IMR-90 (cell line): ENCODE results near the gene CNST. TPM values are rescaled to one million over a fixed set of nuclear protein-coding genes. Genes with fewer than 3 reads are reported as not detected.

ENCODE experiments used
- ATAC-seq: fragments of 200-7000 bp; cut with Tn5 transposase; 2 replicates; pipeline ENCODE4 v1.9.1; 2020; ENCODE audit warnings: low read depth, mild to moderate bottlenecking, moderate library complexity
- BruUV-seq: library from RNA; stranded (reverse); fragments of 400-500 nt; replicated peaks from 2 replicates; lab custom pipeline; 2021; lab: Mats Ljungman, UMichigan
- CTCF ChIA-PET: fragments of 300-600 bp; formaldehyde crosslinking; extraction: SDS; loops from one replicate; lab custom pipeline; 2021; ENCODE audit warnings: antibody characterized with exemption; lab: Yijun Ruan, JAX
- POLR2A ChIA-PET: fragments of 300-600 bp; sonication (Branson Sonifier 250); formaldehyde crosslinking; loops from one replicate; lab custom pipeline; 2022; ENCODE audit warnings: antibody characterized with exemption; ENCODE audit not compliant: unreplicated experiment; lab: Charles Lee
- DNase-seq: peaks from one replicate; pipeline ENCODE4 v3.0.0; 2013
- H2AFZ ChIP-seq: replicated peaks from 2 replicates; pipeline ENCODE3; 2013; ENCODE audit warnings: low read length, mild to moderate bottlenecking; ENCODE audit not compliant: poor library complexity
- H2AK5ac ChIP-seq: 2 replicates; pipeline ENCODE4 v1.6.1; 2013; ENCODE audit warnings: low read depth, low read length, inconsistent platforms
- H2AK9ac ChIP-seq: replicated peaks from 2 replicates; pipeline ENCODE3; 2013; ENCODE audit warnings: mild to moderate bottlenecking, low read depth, low read length, moderate library complexity; ENCODE audit not compliant: poor library complexity
- H2BK120ac ChIP-seq: 2 replicates; pipeline ENCODE4 v1.6.1; 2013; ENCODE audit warnings: low read depth, low read length, inconsistent platforms
- H2BK15ac ChIP-seq: 3 replicates; pipeline ENCODE4 v1.6.1; 2013; ENCODE audit warnings: low read depth, low read length, inconsistent platforms
- H2BK20ac ChIP-seq: 2 replicates; pipeline ENCODE4 v1.6.1; 2013; ENCODE audit warnings: low read depth, mild to moderate bottlenecking, inconsistent platforms, low read length, moderate library complexity
- H2BK5ac ChIP-seq: 2 replicates; pipeline ENCODE4 v1.6.1; 2013; ENCODE audit warnings: mild to moderate bottlenecking, low read depth, low read length, inconsistent platforms; ENCODE audit not compliant: poor library complexity, severe bottlenecking
- H3K14ac ChIP-seq: replicated peaks from 2 replicates; pipeline ENCODE4 v1.6.1; 2013; ENCODE audit warnings: low read depth, low read length, inconsistent platforms
- H3K18ac ChIP-seq: 2 replicates; pipeline ENCODE4 v1.6.1; 2013; ENCODE audit warnings: low read depth, low read length, control low read depth
- H3K23ac ChIP-seq: 2 replicates; pipeline ENCODE4 v1.6.1; 2013; ENCODE audit warnings: low read depth, low read length, inconsistent platforms
- H3K27ac ChIP-seq: 2 replicates; pipeline ENCODE4 v1.5.1; 2013; ENCODE audit warnings: mild to moderate bottlenecking, control low read depth, low read length; ENCODE audit not compliant: insufficient read depth
- H3K27me3 ChIP-seq: 2 replicates; pipeline ENCODE4 v1.6.1; 2013; ENCODE audit warnings: low read length; ENCODE audit not compliant: control insufficient read depth, insufficient read depth
- H3K36me3 ChIP-seq: 2 replicates; pipeline ENCODE4 v1.6.1; 2013; ENCODE audit warnings: low read length, mixed read lengths; ENCODE audit not compliant: control insufficient read depth, insufficient read depth
- H3K4ac ChIP-seq: 2 replicates; pipeline ENCODE4 v1.6.1; 2013; ENCODE audit warnings: low read depth, low read length, inconsistent platforms
- H3K4me1 ChIP-seq: 2 replicates; pipeline ENCODE4 v1.6.1; 2013; ENCODE audit warnings: low read length, mixed read lengths; ENCODE audit not compliant: control insufficient read depth, insufficient read depth
- H3K4me2 ChIP-seq: 2 replicates; pipeline ENCODE4 v1.6.1; 2013; ENCODE audit warnings: low read depth, mild to moderate bottlenecking, control low read depth, low read length, moderate library complexity
- H3K4me3 ChIP-seq: 2 replicates; pipeline ENCODE4 v1.5.1; 2013; ENCODE audit warnings: low read depth, mild to moderate bottlenecking, control low read depth, low read length, moderate library complexity; ENCODE audit not compliant: insufficient read depth
- H3K56ac ChIP-seq: 2 replicates; pipeline ENCODE4 v1.6.1; 2013; ENCODE audit warnings: low read length, inconsistent platforms; ENCODE audit not compliant: insufficient read depth; ENCODE audit errors: extremely low read depth
- H3K79me1 ChIP-seq, 2 experiments: 2 replicates each; pipeline ENCODE4 v1.6.1; 2013; ENCODE audit warnings: low read length in 2 of 2, inconsistent platforms in 1 of 2, low read depth in 1 of 2
- H3K9ac ChIP-seq: 2 replicates; pipeline ENCODE4 v1.6.1; 2013; ENCODE audit warnings: low read depth, low read length, control low read depth
- H3K9me1 ChIP-seq: 2 replicates; pipeline ENCODE4 v1.6.1; 2013; ENCODE audit warnings: low read length, inconsistent platforms; ENCODE audit not compliant: insufficient read depth
- H3K9me3 ChIP-seq: 2 replicates; pipeline ENCODE4 v1.6.1; 2013; ENCODE audit warnings: low read length; ENCODE audit not compliant: control insufficient read depth, insufficient read depth
- H4K20me1 ChIP-seq: 2 replicates; pipeline ENCODE4 v1.6.1; 2013; ENCODE audit warnings: low read length, inconsistent platforms; ENCODE audit not compliant: insufficient read depth
- H4K5ac ChIP-seq: 2 replicates; pipeline ENCODE4 v1.6.1; 2013; ENCODE audit warnings: mild to moderate bottlenecking, low read depth, low read length, control low read depth
- H4K8ac ChIP-seq, 2 experiments: 2 replicates each; pipeline ENCODE4 v1.6.1; 2013; ENCODE audit warnings: low read depth in 2 of 2, low read length in 2 of 2, control low read depth in 1 of 2, inconsistent platforms in 1 of 2
- H4K91ac ChIP-seq: 2 replicates; pipeline ENCODE4 v1.6.1; 2013; ENCODE audit warnings: low read depth, low read length, inconsistent platforms; ENCODE audit not compliant: insufficient read depth
- BHLHE40 ChIP-seq: fragments of 150-350 bp; IDR thresholded peaks from 2 replicates; pipeline ENCODE4 v1.6.1; 2016; ENCODE audit warnings: mild to moderate bottlenecking, low read depth, low read length
- CEBPB ChIP-seq: IDR thresholded peaks from 2 replicates; pipeline ENCODE4 v1.6.1; 2012; ENCODE audit warnings: low read depth, low read length, improper control_type of control experiment
- CTCF ChIP-seq: conservative IDR thresholded peaks from 2 replicates; pipeline ENCODE4 v1.5.1; 2012; ENCODE audit warnings: mild to moderate bottlenecking, low read depth, low read length, improper control_type of control experiment
- ELK1 ChIP-seq: fragments of 150-350 bp; IDR thresholded peaks from 2 replicates; pipeline ENCODE4 v1.6.1; 2016; ENCODE audit warnings: low read depth, mild to moderate bottlenecking, low read length, moderate library complexity, borderline replicate concordance
- POLR2A ChIP-seq: IDR thresholded peaks from 2 replicates; pipeline ENCODE4 v1.6.1; 2012; ENCODE audit warnings: mild to moderate bottlenecking, low read depth, low read length
- RFX5 ChIP-seq: IDR thresholded peaks from 2 replicates; pipeline ENCODE4 v1.8.0; 2012; ENCODE audit warnings: low read depth, mild to moderate bottlenecking, low read length, moderate library complexity
- WGBS, 2 experiments: methylation state at CpG; one replicate each; pipeline versions ENCODE4 v1.1.5 to v1.1.7; 2013; ENCODE audit warnings: missing lambda C conversion rate in 2 of 2; ENCODE audit not compliant: insufficient read length in 1 of 2; ENCODE audit errors: extremely low coverage in 2 of 2; 5-methylcytosine and 5-hydroxymethylcytosine counted together
- dilution Hi-C: fragments of 300-500 bp; cut with HindIII; formaldehyde crosslinking; loops from one replicate; pipeline ENCODE4 v1.14.3; 2018; ENCODE audit warnings: low sequenced_read_pairs; ENCODE audit not compliant: unreplicated experiment
- in situ Hi-C: fragments of 300-500 bp; cut with MboI; formaldehyde crosslinking; loops from 3 replicates; pipeline ENCODE4 v1.14.3; 2019; ENCODE audit warnings: low sequenced_read_pairs, inconsistent platforms, mixed read lengths
- intact Hi-C: fragments of 100-400 bp; cut with micrococcal nuclease; formaldehyde crosslinking; loops from 2 replicates; pipeline ENCODE4 v1.10.0; 2022
- polyA plus RNA-seq, 3 experiments: library from polyadenylated mRNA; depleted of rRNA; stranded (reverse); fragments of >200 nt; gene quantifications; 2 replicates each; pipeline ENCODE4 v1.2.3, GENCODE V29; 2012; ENCODE audit warnings: low replicate concordance in 1 of 3
- total RNA-seq: library from RNA; depleted of rRNA; stranded (reverse); fragments of >200 nt; gene quantifications from 2 replicates; pipeline ENCODE4 v1.2.3, GENCODE V29; 2012
- TF ChIP-seq, protein P1 (sequence below): fragments of 150-350 bp; IDR thresholded peaks from 2 replicates; pipeline ENCODE4 v1.6.1; 2017; ENCODE audit warnings: mild to moderate bottlenecking, antibody characterized with exemption, low read length, low read depth

CNST gene
- total and polyA plus RNA-seq, 2 of the 4 experiments (the other 2 are of a cell fraction): 15.4 to 25.5 TPM

GRCh38 chr1:246691622-246692495, 125.6 kb downstream of the CNST start:
- no peaks in the 10 kb centered on the region for H3K79me1 ChIP-seq
- H2AK9ac ChIP-seq: no peak overlapping the region
- no peak overlapping the region for H3K27ac ChIP-seq
- H2AFZ ChIP-seq: no peak overlapping the region
- H3K9me1 ChIP-seq: 0 out of 2 replicates have a peak, but pooled peaks cover 2% of the 10 kb centered on the region
- BruUV-seq: no TSS peak
- no peak overlapping the region for H3K4me3 ChIP-seq
- no peak overlapping the region for H4K8ac ChIP-seq
- H3K4ac ChIP-seq: no peak overlapping the region
- in situ Hi-C loops (loop anchor here (5.0 to 25.0 kb wide), 2 partner anchors 60 to 1530 kb away; partner anchors contain the start of gene KIF26B), intact Hi-C loops (no loop called here), dilution Hi-C loops (no loop called here)
- ChIA-PET POLR2A (interaction anchor here (0.5 to 0.6 kb wide), 2 partner anchors 31 to 146 kb away, joined by 3 to 5 read pairs; no protein-coding TSS in a partner anchor), CTCF (interaction anchor here (0.7 kb wide), 1 partner anchor 798 kb away, joined by 3 read pairs; no protein-coding TSS in a partner anchor)
- no peaks in the 10 kb centered on the region for H3K27me3 ChIP-seq
- no peaks in the 10 kb centered on the region for H3K4me1 ChIP-seq
- no peak overlapping the region for H3K9ac ChIP-seq
- H2BK120ac ChIP-seq: no peak overlapping the region
- DNase-seq: no peak
- H3K4me2 ChIP-seq: no peak overlapping the region
- 0 out of 2 replicates have a peak, but pooled peaks cover 3% of the 10 kb centered on the region for H3K9me3 ChIP-seq
- H3K18ac ChIP-seq: no peak overlapping the region
- no peak overlapping the region for H3K14ac ChIP-seq
- no peaks in the 10 kb centered on the region for H3K36me3 ChIP-seq
- H2AK5ac ChIP-seq: no peak overlapping the region
- no peak overlapping the region for H4K91ac ChIP-seq
- H4K20me1 ChIP-seq: no peaks in the 10 kb centered on the region
- H3K23ac ChIP-seq: no peak overlapping the region
- TF ChIP-seq POLR2A: no peak
- no peak for TF ChIP-seq ELK1
- no peak for TF ChIP-seq CTCF
- TF ChIP-seq, protein P1, sequence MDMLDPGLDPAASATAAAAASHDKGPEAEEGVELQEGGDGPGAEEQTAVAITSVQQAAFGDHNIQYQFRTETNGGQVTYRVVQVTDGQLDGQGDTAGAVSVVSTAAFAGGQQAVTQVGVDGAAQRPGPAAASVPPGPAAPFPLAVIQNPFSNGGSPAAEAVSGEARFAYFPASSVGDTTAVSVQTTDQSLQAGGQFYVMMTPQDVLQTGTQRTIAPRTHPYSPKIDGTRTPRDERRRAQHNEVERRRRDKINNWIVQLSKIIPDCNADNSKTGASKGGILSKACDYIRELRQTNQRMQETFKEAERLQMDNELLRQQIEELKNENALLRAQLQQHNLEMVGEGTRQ: no peak
- TF ChIP-seq RFX5: no peak
- no peak for TF ChIP-seq CEBPB
- TF ChIP-seq BHLHE40: no peak
- WGBS, 2 experiments: 61% methylated on average over 12 of the region's 15 CpGs; no CpG with 5 or more reads in 1 of the 2 experiments
- H3K56ac ChIP-seq: no peak overlapping the region
- H2BK5ac ChIP-seq: no peak overlapping the region
- no peak for ATAC-seq
- H2BK15ac ChIP-seq: no peak overlapping the region
- H4K5ac ChIP-seq: no peak overlapping the region
- no peak overlapping the region for H2BK20ac ChIP-seq
